Upper lobe of right lung (tissue), 1 donor: ENCODE measurements around the gene ZNF407. TPM values are rescaled to one million over a fixed set of nuclear protein-coding genes. Genes with fewer than 3 reads are reported as not detected.

Experiments used
- ATAC-seq: fragments of 200-7000 bp; cut with Tn5 transposase; one replicate; pipeline ENCODE4 v1.9.1; 2020; ENCODE audit warnings: mild to moderate bottlenecking, moderate library complexity
- DNase-seq: peaks from one replicate; pipeline ENCODE4 v3.0.0-alpha.2; 2020
- H3K27ac ChIP-seq: fragments of 200-600 bp; one replicate; pipeline ENCODE4 v1.8.0; 2022
- H3K27me3 ChIP-seq: fragments of 200-600 bp; one replicate; pipeline ENCODE4 v1.8.0; 2022; ENCODE audit warnings: mild to moderate bottlenecking
- H3K36me3 ChIP-seq: fragments of 200-600 bp; one replicate; pipeline ENCODE4 v1.8.0; 2022
- H3K4me1 ChIP-seq: fragments of 200-600 bp; one replicate; pipeline ENCODE4 v1.8.0; 2022
- H3K4me3 ChIP-seq: fragments of 200-600 bp; one replicate; pipeline ENCODE4 v1.8.0; 2022; ENCODE audit warnings: mild to moderate bottlenecking
- H3K9me3 ChIP-seq: fragments of 200-600 bp; one replicate; pipeline ENCODE4 v1.8.0; 2022
- intact Hi-C: fragments of 100-400 bp; cut with DNase I; formaldehyde crosslinking; loops from one replicate; pipeline ENCODE4 v1.11.0; 2022
- total RNA-seq: library from RNA; stranded (reverse); fragmentation: NEBNext Ultra II Directional; extraction: Animal tissue kit (Norgen Biotek cat#: 25700); gene quantifications from one replicate; pipeline ENCODE4 v1.2.1, GENCODE V29; 2021
- TF ChIP-seq, protein P1 (sequence below): fragments of 200-600 bp; IDR thresholded peaks from one replicate; pipeline ENCODE4 v1.8.0; 2022; ENCODE audit warnings: antibody characterized with exemption
- donor health status: DM: no; HTN: yes; CAD: no; lungs with severe emphysema.

The ZNF407 gene
- total RNA-seq, 1 donor from 2014 or later: 18.4 TPM

DNA sequence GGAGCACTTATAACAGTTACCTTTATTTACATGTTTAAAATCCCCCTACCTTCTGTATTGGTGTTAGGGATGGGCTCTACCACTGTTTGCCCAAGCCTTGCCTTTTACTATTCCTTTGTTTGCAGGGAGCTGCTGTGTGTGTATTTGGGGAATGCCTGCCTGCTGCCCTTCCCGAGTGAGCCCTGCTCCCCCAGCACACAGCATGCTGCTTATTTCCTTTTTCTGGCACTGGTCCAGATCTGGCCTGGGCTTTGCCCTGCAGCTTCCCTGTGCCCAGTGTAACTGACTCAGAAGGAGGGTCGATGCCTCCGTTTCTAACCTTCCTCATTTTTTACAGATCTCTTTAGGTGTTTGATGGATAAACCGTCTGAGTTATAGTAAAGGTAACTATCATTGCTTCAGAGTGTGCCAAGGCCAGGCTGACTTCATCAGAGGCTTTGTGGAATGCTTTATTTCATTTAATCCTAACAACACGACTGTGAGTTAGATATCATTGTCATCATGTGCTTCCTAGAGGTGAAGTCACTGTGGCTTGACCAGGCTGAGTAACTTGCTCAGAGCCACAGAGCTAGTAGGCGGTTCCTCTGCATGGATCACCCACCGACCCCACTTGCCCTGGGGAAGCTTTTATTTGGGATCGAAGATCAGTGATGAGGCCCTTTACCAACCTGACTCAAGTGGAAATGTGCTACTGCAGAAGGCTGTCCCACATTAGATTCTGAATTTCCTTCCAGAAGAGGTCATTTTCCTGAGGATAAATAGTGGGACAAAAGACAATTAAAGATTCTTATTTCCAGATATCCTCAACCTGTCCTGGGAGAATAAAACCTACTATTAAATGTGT is 238.8 kb downstream of the ZNF407 start:
- Histone ChIP-seq H3K4me3 (no peak overlapping the region), H3K27me3 (no peaks in the 10 kb centered on the region), H3K36me3 (no peaks in the 10 kb centered on the region), H3K9me3 (no peaks in the 10 kb centered on the region), H3K27ac (no peak overlapping the region), H3K4me1 (no peaks in the 10 kb centered on the region)
- TF ChIP-seq, protein P1, sequence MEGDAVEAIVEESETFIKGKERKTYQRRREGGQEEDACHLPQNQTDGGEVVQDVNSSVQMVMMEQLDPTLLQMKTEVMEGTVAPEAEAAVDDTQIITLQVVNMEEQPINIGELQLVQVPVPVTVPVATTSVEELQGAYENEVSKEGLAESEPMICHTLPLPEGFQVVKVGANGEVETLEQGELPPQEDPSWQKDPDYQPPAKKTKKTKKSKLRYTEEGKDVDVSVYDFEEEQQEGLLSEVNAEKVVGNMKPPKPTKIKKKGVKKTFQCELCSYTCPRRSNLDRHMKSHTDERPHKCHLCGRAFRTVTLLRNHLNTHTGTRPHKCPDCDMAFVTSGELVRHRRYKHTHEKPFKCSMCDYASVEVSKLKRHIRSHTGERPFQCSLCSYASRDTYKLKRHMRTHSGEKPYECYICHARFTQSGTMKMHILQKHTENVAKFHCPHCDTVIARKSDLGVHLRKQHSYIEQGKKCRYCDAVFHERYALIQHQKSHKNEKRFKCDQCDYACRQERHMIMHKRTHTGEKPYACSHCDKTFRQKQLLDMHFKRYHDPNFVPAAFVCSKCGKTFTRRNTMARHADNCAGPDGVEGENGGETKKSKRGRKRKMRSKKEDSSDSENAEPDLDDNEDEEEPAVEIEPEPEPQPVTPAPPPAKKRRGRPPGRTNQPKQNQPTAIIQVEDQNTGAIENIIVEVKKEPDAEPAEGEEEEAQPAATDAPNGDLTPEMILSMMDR: no peak
- DNase-seq: no peak
- peak; percentile 39 for ATAC-seq
- intact Hi-C loops: no loop called here

DNA sequence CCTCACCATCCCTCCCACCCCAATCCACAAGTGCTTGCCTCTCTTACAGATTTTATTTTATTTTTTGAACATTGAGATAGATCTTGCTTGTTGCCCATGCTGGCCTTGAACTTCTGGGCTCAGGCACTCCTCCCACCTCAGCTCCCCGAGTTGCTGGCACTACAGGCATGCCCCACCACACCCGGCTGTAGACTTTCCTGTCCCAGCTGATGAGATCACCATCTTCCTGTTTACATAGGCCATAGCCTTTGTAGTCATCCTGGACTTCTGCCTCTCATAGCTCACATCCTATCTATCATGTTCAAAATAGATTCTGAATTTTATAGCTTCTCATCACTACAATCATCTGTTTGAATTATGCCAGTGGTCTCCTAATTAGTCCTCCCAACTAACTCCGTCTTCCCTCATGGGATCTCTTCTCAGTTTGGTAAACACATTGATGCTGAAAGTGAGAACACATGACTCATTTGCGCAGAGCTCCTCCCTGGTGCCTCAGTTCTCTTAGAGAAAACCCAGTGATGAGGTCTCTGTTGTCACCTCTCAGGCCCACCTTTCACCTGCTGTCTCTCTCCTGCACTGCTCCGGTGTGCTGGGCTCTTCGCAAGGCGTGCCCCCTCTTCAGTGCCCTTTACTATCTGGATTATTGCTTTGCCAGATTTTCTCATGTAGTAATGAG is 243.0 kb downstream of the ZNF407 start:
- TF ChIP-seq, protein P1: no peak
- Histone ChIP-seq H3K9me3 (no peaks in the 10 kb centered on the region), H3K27me3 (no peaks in the 10 kb centered on the region), H3K27ac (no peak overlapping the region), H3K4me1 (no peaks in the 10 kb centered on the region), H3K4me3 (no peak overlapping the region), H3K36me3 (no peaks in the 10 kb centered on the region)
- ATAC-seq: peak; percentile 50
- no peak for DNase-seq
- intact Hi-C loops: no loop called here

DNA sequence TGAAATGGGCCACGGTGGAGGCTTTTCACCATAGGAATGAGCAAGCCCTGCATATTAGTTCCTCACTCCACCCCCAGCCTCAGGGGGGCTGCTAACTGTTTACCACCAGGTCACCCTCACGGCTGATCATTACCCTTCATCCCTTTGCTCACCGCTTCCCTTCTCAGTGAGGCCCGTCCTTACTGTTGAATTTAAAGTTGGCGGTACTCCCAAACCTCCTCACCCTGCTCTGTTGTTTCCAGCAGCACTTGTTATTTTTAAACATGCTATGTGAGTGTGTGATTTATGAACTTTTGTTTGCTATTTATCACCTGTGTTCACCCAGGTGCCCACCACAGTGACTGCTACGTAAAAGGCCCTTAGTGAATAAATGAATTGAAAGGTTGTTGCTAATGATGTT is 243.6 kb downstream of the ZNF407 start:
- ATAC-seq (no peak), DNase-seq (no peak)
- TF ChIP-seq, protein P1: no peak
- Histone ChIP-seq H3K4me1 (no peaks in the 10 kb centered on the region), H3K27me3 (no peaks in the 10 kb centered on the region), H3K36me3 (no peaks in the 10 kb centered on the region), H3K4me3 (no peak overlapping the region), H3K27ac (no peak overlapping the region), H3K9me3 (no peaks in the 10 kb centered on the region)
- intact Hi-C loops: no loop called here

DNA sequence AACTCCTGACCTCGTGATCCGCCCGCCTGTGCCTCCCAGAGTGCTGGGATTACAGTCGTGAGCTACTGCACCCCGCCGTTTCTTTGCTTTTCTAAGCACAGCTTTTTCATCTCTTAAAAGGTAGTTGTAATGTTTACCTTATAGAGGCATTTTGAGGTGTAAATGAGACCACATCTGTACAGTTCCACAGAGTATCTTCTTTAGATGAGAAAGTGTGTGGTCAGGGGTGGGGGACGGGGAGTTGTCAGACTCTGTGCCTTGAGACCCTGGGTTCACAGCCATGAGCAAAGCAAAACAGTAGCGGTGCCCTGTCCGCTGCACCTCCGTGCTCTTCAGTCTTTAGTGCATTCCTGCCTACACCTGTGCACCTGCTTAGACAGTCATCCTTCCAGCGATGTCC is 251.6 kb downstream of the ZNF407 start:
- ATAC-seq: no peak
- no peak overlapping the region for H3K27ac ChIP-seq

DNA sequence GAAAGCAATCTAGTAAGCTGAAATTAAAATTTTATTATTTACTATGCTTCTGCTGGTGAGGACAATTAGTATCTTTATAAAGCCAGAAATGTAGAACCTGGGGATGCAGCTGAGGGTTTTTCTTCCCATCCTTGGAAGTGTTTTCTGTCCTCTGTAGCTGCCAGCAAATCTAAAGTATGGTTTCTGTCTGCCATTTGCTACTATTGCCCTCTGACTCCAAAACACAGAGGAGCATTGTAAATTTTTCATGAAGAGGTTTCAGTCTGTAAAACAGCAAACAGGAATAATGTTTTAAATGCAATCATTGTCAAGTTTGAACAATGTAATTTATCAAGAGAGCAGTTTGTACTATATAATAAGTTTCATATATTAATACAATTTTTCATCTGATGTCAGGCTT is 258.8 kb downstream of the ZNF407 start:
- no peak overlapping the region for H3K4me3 ChIP-seq
- no peaks in the 10 kb centered on the region for H3K4me1 ChIP-seq
- DNase-seq (no peak), ATAC-seq (no peak)
- H3K36me3 ChIP-seq: no peaks in the 10 kb centered on the region
- H3K9me3 ChIP-seq: no peaks in the 10 kb centered on the region
- intact Hi-C loops: no loop called here
- TF ChIP-seq, protein P1: no peak
- no peaks in the 10 kb centered on the region for H3K27me3 ChIP-seq
- no peak overlapping the region for H3K27ac ChIP-seq

More for the DNA sequence above, 251.6 kb downstream of the ZNF407 start:
- H3K36me3 ChIP-seq: no peaks in the 10 kb centered on the region
- no peaks in the 10 kb centered on the region for H3K4me1 ChIP-seq
- TF ChIP-seq, protein P1: no peak
- intact Hi-C loops: no loop called here
- H3K9me3 ChIP-seq: no peaks in the 10 kb centered on the region
- DNase-seq: no peak
- no peak overlapping the region for H3K4me3 ChIP-seq
- H3K27me3 ChIP-seq: no peaks in the 10 kb centered on the region
